Measurements from ENCODE around the gene FKBP1A.
"Not testable (repeated sequence)": the region's sequence is repeated elsewhere in the genome, so short reads cannot be mapped to it uniquely, and the experiment has no call there.

Gene FKBP1A

DNA sequence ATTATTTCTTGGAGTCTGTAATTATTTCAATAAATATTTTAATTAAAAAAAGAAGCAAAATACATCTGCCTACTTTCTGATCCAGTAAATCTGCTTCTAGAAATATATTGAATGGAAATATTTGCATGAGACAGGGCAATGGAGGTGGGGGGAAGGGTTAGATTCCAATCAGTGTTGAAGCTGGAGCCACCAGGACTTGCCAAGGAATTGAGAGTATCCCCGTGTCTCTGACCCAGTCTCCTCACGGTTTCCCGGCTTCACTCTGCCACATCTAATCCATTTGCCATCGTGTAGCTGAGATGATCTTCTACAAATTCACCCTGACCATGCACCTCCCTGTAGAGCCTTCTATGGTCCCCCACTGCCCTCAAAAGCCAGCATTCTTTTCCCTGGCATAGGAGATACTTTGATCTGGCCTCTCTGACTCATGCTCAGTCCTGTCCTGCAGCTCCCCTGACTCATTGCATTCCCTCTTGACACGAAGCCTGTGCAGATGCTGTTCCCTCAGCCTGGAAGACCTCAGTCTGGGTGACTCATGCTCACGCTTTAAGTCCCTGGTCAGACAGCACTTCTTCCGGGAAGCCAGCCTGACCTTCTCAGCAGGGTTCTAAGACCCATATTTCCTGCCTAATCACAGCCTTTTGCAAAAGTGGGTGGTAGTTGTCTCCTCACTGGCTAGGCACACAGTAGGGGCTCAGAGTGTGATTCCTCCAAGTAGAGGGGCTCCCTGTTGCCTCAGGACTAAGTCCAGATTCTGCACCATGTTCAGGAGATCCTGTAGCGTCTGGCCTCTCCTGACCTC lies 23.0 kb upstream of the FKBP1A start:
- DNase-seq: no peak

DNA sequence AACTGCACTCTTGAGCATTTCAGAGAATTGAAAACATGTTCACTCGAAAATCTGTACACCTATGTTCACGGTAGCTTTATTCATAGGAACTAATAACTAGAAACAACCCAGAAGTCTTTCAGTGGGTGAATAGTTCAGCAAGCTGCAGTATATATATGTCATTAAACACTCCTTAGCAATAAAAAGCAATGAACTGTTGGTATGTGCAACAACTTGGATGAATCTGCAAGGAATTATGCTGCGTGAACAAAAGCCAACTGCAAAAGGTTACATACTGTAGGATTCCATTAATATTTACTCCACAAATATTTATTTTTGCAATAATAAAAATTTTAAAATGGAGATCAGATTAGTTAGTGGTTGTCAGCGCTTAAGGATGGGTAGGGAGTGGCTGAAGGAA lies 22.1 kb upstream of the FKBP1A start:
- DNase-seq: no peak

DNA sequence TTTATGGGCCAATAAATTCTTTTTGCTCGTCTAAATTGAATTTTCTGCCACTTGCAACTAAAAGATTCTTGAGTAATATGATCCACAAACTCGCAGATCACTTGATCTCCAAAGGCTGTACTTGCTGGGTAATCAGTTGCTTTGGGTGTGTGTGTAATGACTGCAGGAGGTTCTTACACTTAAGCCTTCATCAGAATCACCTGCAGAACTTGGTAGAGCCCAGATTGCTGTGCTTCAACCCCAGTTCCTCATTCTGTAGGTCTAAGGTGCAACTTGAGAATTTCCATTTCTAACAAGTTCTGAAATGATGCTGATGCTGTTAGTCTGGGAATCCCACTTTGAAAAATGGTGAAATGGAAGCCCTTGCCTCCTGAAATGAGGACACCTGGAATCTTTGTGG lies 12.9 kb upstream of the FKBP1A start:
- no peak for DNase-seq

DNA sequence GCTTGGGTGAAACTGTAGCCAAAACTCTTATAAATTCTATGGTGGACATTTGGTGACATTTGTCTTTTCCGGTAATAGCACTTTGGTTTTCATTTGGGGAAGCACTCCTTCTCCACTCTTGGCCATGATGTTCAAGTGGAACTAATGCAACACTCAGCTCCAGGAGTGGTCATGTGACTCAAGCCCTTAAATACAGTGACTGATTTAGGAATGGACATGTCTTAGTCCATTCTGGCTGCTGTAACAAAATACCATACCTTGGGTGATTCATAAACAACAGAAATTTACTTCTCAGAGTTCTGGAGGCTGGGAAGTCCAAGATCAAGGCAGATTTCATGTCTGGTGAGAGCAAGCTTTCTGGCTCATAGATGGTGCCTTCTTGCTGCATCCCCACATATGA lies 10.8 kb upstream of the FKBP1A start:
- no peak for DNase-seq

DNA sequence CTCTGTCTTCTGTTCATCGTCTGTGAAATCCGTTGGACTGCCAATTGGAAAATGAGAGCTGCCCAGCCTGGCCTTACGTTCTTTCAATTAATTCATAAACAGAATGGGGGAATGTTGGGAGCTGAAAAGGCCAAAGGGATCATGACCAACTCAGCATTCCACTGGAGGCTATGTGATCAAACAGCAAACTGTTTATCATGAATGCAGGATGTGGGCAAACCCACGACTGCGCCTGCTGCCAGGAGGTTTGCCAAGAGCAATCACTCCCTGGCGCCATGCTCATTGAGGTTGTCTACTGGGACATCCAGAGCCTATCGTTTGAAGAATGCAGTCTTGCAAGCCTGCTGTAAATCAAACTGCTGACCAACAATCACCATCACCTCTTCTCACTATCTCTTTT lies 9.3 kb upstream of the FKBP1A start:
- DNase-seq: no peak

DNA sequence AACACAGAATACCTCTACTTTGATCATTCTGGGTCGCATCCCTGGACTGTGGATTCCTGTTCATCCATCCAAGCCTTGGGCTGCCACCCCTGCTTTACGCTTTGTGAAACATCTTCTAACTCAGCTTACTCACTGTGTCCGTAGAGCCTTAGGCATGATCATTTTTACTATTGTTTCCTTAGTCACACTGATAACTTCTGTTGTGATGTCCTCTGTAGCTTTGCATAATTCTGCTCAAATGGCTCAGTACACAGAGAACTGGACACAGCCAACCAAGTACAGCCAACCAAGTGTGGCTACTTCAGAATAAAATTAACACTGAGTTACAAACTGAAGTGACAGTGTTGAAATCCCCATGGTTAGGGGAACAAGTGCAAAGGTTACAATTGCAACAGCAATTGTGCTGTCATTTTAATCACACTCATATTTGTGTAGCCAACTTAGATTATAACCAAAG lies 8.6 kb upstream of the FKBP1A start:
- DNase-seq: no peak

DNA sequence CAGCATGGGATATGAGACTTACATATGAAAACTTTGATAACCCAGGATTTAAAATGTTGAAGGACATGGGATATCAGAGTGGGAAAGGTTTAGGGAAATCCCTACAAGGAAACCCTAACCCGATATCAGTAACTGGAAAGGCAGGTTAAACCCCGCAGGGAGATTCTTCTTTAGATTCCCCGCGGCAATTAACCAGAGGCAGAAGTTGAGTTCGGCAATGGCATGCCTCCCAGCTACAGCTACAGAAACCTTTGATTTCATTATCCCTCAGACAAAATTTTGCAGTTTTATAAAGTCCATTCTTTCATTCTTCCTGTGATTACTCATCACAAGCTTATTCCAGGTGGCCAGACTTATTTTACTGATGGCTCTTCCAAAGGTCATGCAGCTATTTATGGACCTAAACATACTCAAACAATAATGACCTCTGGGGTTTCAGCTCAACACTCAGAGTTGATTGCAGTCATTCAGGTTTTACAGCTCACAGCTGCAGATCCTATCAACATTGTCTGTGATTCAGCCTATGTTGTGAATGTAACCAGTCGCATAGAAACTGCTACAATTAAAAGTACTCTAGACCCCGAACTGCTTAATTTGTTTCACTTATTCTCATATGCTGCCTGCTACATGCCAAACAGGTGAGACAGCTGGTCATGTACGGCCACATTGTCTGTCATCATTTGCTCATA lies 7.0 kb upstream of the FKBP1A start:
- not testable (repeated sequence) for DNase-seq

DNA sequence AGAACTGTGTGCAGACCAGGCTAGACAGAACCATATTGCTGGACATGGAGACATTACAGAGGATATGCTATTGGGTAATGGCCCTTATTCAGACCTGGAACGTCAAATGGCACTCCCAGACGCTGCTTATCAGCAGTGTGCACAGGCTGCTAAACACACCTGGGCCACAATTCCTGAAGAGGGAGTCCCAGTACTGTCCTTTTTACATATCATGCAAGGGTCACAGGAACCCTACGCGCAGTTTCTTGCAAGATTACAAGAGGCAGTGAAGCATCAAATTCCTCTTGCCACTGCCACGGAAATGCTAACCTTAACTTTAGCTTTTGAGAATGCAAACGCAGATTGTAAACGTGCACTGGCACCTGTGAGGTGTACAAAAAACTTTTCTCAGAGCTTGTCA lies 5.3 kb upstream of the FKBP1A start:
- DNase-seq: not testable (repeated sequence)

DNA sequence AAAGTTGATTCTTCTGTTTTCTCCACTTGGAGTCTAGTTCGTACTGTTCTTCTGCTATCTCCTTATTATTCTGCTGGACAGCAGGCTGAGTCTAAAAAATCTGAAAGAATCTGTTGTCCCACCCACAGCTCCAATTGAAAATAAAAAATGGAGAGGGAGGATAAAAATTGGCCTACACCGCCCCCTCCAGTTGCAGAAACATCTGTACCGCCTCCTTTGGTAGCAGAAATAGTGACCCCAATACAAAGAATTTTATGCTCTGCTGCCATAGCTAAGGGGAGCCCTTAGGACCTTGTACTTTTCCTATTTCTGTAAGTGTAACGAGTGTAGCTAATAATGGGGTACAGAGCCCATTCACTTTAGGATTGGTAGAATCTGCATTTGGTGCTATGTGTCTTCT lies 4.9 kb upstream of the FKBP1A start:
- no peak for DNase-seq

DNA sequence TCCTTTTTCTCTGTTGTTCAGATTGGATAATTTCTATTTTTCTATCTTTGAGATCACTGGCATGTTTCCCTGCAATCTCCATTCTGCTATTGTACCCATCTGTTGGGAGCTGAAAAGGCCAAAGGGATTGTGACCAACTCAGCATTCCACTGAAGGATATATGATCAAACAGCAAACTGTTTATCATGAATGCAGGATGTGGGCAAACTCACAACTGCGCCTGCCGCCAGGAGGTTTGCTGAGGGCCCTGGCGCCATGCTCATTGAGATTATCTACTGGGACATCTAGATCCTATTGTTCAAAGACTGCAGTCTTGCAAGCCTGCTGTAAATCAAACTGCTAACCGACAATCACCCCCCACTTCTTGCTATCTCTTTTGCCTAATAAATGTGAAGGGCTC lies 3.8 kb upstream of the FKBP1A start:
- no peak for DNase-seq

DNA sequence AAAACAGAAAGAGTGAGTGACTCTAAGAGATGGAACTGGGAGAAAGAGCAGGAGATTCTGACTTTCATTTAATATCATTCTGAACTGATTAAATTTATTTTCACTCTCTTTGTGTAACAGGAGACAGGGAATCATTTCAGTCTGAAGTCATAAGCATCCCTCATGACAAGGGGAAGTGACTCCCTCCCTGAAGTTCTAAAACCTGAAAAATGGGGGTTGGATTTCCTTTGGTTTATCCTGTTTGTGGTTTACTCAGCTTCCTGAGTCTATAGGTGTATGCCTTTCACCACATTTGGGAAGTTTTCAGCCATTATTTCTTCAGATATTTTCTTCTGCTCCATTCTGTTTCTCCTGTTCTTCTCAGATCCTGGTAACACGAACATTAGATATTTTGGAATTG lies 3.4 kb upstream of the FKBP1A start:
- DNase-seq: no peak

DNA sequence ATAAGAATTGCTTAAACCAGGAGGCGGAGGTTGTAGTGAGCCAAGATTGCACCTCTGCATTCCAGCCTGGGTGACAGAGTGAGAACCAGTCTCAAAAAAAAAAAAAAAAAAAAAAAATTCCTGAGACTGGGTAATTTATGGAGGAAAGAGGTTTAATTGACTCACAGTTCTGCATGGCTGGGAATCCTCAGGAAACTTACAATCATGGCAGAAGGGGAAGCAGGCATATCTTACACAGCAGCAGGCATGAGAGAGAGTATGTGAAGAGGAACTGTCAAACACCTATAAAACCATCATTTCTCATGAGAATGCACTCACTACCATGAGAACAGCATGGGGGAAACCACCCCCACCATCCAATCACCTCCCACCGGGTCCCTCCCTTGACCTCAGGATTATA lies 1.8 kb upstream of the FKBP1A start:
- DNase-seq: no peak

DNA sequence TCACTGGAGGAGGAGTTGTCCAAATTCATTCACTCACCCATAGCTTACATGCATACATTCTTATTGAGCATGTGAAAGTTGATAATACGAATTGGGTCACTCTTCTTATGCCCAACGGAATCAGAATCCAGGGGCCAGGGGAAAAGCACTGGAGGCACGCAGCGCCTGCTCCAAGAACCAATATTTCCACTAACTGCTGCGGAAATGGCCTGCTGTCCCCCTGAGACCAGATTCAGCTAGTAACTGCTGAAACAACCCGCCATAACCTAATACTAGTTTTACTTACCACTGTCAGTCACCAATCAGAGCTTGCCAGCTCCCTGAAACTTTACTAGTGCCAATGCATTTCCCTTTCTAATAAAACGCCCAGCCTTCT lies 641 bp upstream of the FKBP1A start:
- DNase-seq: no peak

DNA sequence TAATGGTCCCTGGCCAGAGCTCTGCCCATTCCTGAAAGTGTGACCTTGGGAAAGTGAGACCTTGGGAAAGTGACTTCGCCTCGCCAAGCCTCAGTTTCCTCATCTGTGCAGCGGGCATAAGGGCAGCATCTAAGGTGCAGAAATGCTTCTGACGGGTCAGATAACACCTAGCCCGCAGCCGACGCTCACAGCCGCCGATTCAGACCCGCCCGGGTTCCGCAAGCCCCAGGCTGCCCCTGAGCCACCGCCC lies 486 bp downstream of the FKBP1A start:
- DNase-seq: no peak

DNA sequence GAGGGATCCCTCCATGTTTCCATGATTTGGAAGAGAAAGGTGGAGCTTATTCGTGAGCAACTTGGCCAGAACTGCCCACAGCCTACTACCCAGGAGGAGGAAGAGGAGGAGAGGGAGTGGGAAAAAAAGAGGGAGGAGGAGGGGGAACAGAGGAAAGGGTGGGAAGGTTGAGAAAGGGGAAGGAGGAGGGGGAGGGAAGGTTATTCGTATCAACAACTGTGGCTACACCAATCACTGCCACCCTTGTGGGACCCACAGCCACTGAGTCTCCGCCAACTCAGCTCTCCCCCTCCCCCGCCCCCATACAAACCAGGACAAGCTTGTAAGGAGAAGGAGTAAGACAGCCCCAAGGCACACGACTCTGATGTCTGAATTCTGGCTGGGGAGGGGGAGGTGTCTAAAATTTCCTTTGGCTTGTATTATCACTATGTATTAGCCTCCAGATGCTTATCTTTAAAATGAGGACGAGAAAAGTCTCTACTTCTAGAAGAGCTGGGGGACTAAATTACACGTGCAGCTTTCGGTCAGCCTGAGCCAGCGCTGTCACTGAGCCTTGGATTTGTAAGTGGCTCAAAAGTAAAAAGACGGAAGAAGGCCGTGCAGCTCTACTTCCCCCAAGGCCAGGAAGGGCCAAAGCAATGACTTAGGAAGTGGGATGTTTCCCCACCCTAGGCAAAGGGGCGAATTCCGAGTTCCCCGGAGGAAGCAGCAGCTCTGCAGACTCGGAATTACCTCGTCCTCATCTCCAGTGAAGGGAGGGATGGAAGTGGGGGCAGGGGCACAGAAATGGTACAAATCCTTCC lies 1.0 kb downstream of the FKBP1A start:
- DNase-seq: no peak

DNA sequence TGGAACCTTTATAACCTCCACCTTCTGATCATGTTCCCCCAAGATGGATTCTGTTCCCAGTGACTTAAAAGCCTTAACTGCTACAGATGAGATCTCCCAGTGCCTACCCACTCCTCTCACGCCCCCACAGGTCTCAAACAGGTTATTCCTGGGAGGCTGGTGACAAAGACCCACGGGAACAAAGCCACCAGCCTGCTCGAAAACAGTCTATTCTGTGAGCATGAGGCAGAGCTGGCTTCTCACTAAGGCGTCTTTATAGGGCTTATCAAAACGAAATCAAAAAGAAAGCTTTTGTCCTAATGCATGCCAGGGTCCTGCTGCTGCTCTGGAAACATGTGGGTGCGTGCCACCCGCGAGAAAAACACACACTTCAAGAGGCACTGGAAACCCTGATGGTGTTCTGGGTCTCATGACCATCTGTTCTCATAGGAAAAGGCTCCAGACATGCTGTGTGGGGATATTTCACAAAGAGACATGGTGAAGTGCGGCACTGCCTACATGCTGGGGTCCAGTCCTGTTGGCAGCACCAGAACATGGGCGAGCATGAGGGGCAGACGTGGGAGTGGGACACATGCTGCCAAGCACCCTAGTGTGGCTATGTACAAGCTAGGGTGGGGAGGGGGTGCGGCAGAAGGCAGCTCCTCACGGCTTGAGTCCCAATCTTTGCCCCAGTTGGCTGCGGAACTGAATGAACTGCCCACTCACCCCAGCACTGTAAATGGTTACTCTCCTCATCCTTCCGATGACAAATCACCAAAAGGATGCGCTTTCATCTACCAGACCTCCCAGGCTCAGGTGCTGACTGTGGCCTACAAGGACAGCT lies 2.1 kb downstream of the FKBP1A start:
- DNase-seq: peak; percentile 52

DNA sequence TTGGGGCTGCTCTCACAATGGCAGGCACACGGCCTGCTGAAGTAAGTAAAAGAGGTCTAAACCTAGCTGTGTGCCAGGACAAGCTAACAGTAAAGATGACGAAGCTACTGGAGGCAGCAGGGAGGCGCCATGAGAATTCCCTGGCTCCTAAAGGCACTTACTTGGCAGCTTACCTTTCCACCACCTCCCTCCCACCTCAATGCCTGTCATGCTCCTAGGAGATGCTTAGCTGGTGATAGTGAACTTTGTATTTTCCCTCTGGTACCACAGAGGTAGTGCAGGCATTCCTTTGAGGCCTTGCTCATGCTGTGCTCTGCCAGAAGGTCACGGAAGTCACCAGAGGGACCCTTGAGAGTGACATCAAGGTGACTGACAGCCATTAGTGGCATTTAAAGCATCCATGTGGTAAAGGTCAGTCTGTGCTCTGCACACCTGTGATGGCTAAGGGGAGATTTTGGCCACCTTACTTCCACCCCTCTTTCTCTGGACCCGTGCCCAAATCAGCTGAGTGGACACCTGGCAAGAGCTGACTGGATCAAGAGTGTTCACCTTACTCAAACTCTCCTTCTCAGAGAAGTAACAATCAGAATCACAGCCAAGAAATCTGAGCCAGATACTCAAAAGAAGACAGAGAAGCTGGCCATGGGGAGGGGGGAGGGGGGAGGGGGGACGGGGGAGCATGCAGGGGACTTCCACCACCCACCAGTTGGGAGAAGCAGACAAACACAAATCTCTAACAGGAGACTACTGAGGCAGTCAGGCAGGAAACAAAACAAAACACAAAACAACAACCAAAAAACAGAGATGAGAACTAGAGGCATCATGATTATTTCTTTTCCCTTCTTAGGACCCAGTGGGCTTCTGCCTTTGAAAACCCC lies 2.9 kb downstream of the FKBP1A start:
- peak; percentile 9 for DNase-seq

DNA sequence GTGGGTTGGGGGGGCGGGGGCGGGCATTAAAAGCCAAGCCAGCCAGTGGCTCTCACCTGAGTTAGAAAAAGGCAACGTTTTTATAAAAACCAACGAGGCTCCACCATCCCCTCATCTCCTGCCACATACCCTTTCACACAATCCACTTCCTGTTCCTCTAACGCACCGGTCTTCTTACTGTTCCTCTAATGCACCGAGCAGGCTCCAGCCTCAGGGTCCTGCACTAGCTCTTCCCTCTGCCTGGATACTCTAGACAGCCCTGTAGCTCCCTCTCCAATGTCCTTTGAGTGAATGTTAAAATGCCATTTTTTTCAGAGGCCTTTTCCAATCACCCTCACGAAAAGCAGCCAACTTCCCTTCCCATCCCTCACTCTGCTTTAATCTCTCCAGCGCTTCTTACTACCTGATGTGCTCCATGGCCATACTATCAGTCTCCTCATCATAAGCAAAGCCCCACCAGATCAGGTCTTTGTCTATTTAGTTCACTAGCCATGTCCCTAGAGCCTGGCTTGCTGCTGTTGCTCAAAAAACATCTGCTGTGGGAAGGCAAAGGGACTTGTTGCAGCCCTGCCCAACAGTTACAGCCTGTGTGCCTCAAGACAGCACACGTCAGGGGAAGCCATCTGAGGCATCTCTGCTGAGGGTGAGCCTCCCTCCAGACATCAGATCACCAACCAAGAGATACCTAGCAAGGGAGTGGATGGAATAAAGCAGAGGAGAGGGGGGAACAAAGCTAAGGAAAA lies 3.9 kb downstream of the FKBP1A start:
- DNase-seq: peak; percentile 31

DNA sequence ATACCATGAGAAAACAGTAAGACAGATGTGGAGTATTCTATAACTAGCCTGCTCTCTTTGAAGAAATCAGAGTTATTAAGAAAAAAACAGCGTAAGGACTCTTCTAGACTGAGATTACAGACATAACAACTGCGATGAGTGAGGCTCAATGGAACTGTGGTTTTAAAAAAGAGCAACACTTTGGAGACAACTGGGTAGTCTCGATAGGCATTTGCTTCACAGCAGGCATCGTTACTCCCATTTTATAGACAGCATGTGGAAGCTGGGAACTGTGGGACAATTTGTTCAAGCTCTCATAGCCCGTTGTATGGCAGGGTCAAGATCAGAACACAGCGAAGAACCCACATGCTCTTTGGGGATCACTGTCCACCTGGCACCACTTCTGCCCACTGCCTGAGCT lies 4.6 kb downstream of the FKBP1A start:
- no peak for DNase-seq

DNA sequence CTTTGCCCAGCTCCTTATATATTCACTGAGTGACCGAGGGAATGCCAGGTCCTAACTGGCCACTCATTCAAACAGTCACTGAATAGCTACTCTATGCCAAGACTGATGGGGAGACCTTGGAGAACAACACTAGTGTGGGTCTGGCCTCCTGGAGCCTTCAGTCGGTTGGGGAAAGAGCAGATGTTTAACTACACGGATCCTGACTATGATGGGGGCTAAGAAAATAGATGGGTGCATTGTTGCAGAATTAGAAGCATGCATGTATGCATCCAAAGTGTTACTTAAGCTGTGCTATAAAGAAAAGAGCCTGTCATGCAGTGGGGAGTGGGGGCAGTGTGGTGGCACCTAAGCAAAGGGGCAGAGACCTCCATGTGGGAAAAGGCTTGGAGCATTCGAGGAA lies 6.5 kb downstream of the FKBP1A start:
- no peak for DNase-seq

DNA sequence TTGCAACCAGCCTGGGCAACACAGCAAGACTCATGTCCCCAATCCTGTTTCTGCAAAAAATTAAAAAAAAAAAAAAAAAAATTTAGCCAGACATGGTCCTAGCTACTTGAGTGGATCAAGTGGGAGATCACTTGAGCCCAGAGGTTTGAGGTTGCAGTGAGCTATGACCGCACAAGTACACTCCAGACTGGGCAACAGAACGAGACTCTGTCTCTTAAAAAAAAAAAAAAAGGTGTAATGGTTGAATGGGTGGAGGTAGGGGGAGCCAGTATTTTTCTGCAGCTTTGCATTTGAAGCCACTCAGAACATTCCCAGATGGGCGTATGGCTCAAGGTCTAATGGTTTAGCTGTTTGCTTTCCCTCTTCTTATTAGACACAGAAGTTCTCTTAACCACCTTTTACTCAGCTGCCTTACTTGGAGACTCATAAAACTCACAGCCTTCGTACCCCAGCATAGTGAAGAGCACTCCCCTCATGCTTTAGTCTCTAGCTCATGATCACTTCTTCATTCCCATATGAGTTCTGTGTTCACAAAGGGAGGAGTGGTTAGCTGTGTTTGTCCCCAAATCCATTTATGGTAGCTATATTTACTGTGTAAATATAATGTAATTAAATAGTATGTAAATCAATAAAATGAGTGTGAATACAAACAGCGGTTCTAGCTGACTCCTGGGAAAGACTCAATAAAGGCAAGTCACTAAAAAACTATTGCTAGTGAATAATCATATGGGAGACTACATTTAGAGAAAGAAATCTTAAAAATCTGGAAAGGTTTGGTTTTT lies 9.0 kb downstream of the FKBP1A start:
- no peak for DNase-seq
